Neuron (in vitro differentiated cells): ENCODE measurements around the gene DCLK2.

Experiments
- H2AFZ ChIP-seq: one replicate; pipeline ENCODE4 v1.6.1; 2013; ENCODE audit warnings: low read depth, mild to moderate bottlenecking, inconsistent platforms, low read length, moderate library complexity
- H3K27me3 ChIP-seq: one replicate; pipeline ENCODE4 v1.6.1; 2013; ENCODE audit warnings: low read length; ENCODE audit not compliant: insufficient read depth
- H3K36me3 ChIP-seq: one replicate; pipeline ENCODE4 v1.6.1; 2013; ENCODE audit warnings: low read length; ENCODE audit not compliant: insufficient read depth
- H3K4me1 ChIP-seq: one replicate; pipeline ENCODE4 v1.6.1; 2013; ENCODE audit warnings: low read length; ENCODE audit not compliant: insufficient read depth
- H3K4me3 ChIP-seq: 2 replicates; pipeline ENCODE4 v1.5.1; 2013; ENCODE audit warnings: mild to moderate bottlenecking, low read length, moderate library complexity
- H3K9me3 ChIP-seq: one replicate; pipeline ENCODE4 v1.6.1; 2013; ENCODE audit warnings: low read length

Gene DCLK2

DNA sequence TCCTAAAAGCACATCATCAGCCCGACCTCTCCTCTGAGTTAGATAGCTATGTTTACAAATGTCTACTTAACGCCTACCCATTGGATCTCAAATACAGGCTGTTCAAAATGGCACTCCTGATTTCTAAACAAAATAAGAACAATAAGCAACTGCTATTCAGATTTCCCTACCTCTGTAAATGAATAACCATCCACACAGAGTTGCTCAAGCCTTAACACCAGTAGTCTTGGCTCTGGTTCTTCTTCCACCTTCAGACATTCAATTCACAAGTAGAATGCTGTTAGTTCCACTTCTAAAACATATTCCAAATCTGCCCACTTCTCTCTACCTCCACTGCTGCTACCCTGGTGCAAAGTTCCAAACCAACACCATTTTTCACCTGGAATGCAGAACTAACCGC is 27.1 kb upstream of the DCLK2 start:
- Histone ChIP-seq H2AFZ (no peak overlapping the region), H3K4me1 (peaks cover 4% of the 10 kb centered on the region), H3K27me3 (no peaks in the 10 kb centered on the region), H3K9me3 (peaks cover 2% of the 10 kb centered on the region), H3K36me3 (no peaks in the 10 kb centered on the region), H3K4me3 (no peak overlapping the region)

GRCh38 chr4:150055467-150055866 is 22.8 kb upstream of the DCLK2 start:
- H3K9me3 ChIP-seq = peaks cover 4% of the 10 kb centered on the region
- no peaks in the 10 kb centered on the region for H3K27me3 ChIP-seq
- no peak overlapping the region for H2AFZ ChIP-seq

DNA sequence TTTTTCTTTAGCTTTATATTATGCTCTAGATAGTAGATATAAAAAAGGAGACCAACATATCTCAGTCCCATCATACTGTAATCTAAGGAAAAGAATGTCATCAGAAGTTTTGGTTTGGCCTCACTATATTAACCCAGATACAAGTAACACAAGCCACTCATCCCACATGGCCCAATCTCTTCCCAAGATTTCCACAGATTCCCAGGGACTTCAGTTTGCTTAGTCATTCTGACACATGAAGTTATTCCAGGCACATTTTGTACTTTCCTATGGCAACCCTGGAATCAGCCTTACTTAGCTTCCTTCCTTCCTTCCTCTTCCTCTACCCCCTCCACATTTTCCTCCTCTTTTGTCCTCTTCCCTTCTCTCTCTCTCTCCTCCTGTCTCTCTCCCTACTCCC is 21.7 kb upstream of the DCLK2 start:
- Histone ChIP-seq H3K27me3 (no peaks in the 10 kb centered on the region), H2AFZ (no peak overlapping the region), H3K4me3 (no peak overlapping the region), H3K9me3 (peaks cover 6% of the 10 kb centered on the region), H3K4me1 (no peaks in the 10 kb centered on the region), H3K36me3 (no peaks in the 10 kb centered on the region)

More at GRCh38 chr4:150055467-150055866, 22.8 kb upstream of the DCLK2 start:
- Histone ChIP-seq H3K36me3 (no peaks in the 10 kb centered on the region), H3K4me1 (no peaks in the 10 kb centered on the region), H3K4me3 (no peak overlapping the region)

GRCh38 chr4:150061086-150061776 is 17.0 kb upstream of the DCLK2 start:
- Histone ChIP-seq H3K27me3 (no peaks in the 10 kb centered on the region), H3K9me3 (peaks cover 3% of the 10 kb centered on the region), H3K4me1 (no peaks in the 10 kb centered on the region), H3K4me3 (no peak overlapping the region), H2AFZ (no peak overlapping the region), H3K36me3 (no peaks in the 10 kb centered on the region)

- H2AFZ ChIP-seq = no peak overlapping the region
- H3K36me3 ChIP-seq = no peaks in the 10 kb centered on the region
- H3K4me1 ChIP-seq = no peaks in the 10 kb centered on the region
- no peaks in the 10 kb centered on the region for H3K27me3 ChIP-seq
- H3K9me3 ChIP-seq = peaks cover 3% of the 10 kb centered on the region
- no peak overlapping the region for H3K4me3 ChIP-seq
These were observed 15.1 kb upstream of the DCLK2 start for GRCh38 chr4:150063128-150063527.

GRCh38 chr4:150065740-150066139 is 12.5 kb upstream of the DCLK2 start:
- H3K27me3 ChIP-seq = no peaks in the 10 kb centered on the region

DNA sequence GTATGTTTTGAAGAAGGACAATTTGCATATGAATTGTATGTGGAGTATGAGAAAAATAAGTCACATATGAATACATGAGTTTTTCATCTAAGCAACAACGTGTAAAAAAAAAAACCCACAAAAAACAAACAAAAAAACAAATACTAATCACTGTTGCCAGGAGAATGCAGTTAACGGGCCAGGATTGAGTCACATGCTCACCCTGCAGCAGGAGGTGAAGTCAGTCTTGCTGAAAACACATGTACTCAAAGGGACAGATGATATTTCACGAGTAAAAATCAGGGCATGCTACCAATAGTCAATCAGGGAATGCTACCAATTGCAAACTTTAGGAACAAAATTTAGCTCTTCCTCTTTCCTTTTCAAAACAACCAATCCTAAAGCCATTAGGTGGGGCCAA is 10.4 kb upstream of the DCLK2 start:
- H3K36me3 ChIP-seq = no peaks in the 10 kb centered on the region
- no peak overlapping the region for H2AFZ ChIP-seq
- H3K27me3 ChIP-seq = no peaks in the 10 kb centered on the region
- H3K4me1 ChIP-seq = no peaks in the 10 kb centered on the region
- no peak overlapping the region for H3K4me3 ChIP-seq
- peaks cover 1% of the 10 kb centered on the region for H3K9me3 ChIP-seq

More at GRCh38 chr4:150065740-150066139, 12.5 kb upstream of the DCLK2 start:
- Histone ChIP-seq H3K4me1 (no peaks in the 10 kb centered on the region), H3K9me3 (peaks cover 1% of the 10 kb centered on the region), H3K36me3 (no peaks in the 10 kb centered on the region), H2AFZ (no peak overlapping the region), H3K4me3 (no peak overlapping the region)

DNA sequence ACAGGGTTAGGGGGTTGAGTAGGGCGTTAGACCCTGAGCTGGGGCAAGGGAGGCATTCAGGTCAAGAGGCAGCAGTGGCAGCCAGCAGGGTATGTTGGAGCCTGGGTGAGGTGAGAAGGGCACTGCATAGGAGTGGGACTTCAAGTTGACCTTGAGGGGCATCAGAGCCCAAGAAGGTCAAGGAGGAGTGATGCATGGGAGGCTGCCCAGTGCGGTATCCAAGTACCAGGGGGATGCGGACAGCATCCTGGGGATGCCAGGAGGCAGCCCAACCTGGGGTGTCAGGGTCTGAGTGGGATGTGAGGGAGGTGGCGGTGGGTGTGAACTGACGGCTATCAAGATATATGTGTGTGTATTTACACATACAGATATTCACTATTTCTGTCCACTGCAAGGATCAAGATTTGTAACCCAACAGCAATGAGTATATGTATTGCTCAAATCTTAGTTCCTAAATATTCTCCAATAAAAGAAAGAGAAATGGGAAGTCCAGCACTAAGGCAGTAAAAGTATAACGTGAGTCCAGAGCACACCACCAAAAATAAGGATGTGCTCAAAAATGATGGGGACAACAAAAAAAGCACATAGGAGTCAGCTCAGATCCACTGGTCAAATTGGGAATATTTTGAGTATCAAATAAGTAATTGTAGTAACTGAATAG is 9.8 kb upstream of the DCLK2 start:
- no peak overlapping the region for H2AFZ ChIP-seq
- H3K36me3 ChIP-seq = no peaks in the 10 kb centered on the region
- peaks cover 1% of the 10 kb centered on the region for H3K9me3 ChIP-seq
- H3K27me3 ChIP-seq = no peaks in the 10 kb centered on the region
- H3K4me1 ChIP-seq = no peaks in the 10 kb centered on the region
- H3K4me3 ChIP-seq = no peak overlapping the region

GRCh38 chr4:150069353-150069752 is 8.9 kb upstream of the DCLK2 start:
- H2AFZ ChIP-seq = no peak overlapping the region
- H3K36me3 ChIP-seq = no peaks in the 10 kb centered on the region
- H3K4me3 ChIP-seq = no peak overlapping the region
- peaks cover 1% of the 10 kb centered on the region for H3K9me3 ChIP-seq
- H3K27me3 ChIP-seq = no peaks in the 10 kb centered on the region
- no peaks in the 10 kb centered on the region for H3K4me1 ChIP-seq

- Histone ChIP-seq H3K36me3 (no peaks in the 10 kb centered on the region), H2AFZ (no peak overlapping the region), H3K9me3 (peaks cover 1% of the 10 kb centered on the region), H3K4me3 (no peak overlapping the region), H3K27me3 (no peaks in the 10 kb centered on the region), H3K4me1 (no peaks in the 10 kb centered on the region)
These were observed 7.6 kb upstream of the DCLK2 start for GRCh38 chr4:150070464-150071170.

DNA sequence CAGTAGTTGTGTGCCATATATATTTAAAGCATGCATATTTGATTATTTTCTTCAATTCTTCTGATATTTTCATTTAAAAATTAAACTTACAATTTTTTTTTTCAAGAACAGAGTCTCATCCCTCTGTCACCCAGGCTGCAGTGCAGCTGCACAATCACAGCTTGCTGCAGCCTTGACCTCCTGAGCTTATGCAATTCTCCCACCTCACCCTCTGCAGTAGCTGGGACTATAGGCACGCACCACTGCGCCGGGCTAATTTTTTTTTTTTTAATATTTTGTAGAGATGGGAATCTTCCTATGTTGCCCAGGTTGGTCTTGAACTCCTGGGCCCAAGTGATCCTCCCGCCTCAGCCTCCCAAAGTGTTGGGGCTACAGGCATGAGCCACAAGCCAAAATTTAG is 5.8 kb upstream of the DCLK2 start:
- Histone ChIP-seq H3K9me3 (peaks cover 1% of the 10 kb centered on the region), H3K4me1 (peaks cover 4% of the 10 kb centered on the region), H3K36me3 (no peaks in the 10 kb centered on the region), H3K4me3 (no peak overlapping the region), H3K27me3 (no peaks in the 10 kb centered on the region), H2AFZ (no peak overlapping the region)

DNA sequence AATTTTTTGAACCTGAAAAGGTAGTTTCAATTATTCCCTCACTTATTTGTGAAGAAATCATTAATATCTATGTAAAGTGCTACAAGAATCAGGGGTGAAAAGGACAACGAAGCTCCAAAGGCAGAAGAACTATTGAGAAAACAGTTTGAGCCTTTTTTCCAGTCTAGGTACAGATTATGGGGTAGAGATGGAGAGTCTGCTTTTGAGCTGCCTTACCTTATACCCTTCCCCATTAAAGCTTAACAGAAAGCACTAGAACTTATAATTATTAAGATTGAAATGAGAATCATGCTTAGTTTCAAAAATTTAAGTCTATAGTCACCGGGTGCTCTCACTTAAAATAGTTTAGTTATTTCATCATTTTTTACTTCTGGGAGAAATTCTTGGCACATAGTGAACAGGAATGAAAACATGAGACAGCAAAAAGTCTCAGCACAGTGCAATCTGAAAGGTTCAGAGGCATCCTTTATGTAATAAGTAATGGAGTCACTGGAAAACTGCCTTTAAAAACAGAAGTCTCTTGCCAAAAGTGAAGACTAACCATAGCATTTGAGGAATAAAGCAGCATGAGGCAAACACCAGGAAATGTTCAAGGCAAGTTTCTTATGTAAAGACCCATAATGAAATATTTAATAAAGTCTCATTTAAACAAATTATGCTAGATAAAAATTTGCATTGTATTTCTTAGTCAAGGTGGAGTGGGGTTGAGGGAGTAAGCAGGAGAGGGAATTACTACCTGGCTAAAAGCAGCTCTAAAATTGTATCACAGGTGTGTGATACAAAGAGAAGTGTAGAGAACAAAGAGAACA is 5.1 kb upstream of the DCLK2 start:
- no peaks in the 10 kb centered on the region for H3K36me3 ChIP-seq

DNA sequence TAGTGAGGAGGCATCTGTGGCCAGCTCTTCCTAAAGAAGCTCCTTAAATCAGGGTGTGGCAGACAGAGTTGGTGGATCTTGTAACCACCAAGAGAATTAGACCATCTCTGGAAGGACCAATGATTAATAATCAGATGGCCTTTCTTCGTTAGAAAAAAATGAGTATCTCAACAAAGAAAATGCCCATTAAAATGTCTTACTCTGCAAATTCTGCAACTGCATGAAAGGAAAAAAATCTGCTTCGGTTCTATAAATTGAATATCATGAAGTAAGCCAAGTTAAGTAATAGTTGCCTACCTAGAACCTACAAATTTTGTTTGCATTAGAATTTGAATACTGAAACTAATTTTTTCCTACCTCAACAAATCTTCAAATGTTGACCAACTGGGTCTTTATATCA is 4.2 kb upstream of the DCLK2 start:
- Histone ChIP-seq H3K4me3 (no peak overlapping the region), H3K9me3 (no peaks in the 10 kb centered on the region), H3K27me3 (no peaks in the 10 kb centered on the region), H3K36me3 (no peaks in the 10 kb centered on the region), H3K4me1 (peaks cover 7% of the 10 kb centered on the region), H2AFZ (no peak overlapping the region)

More for the DNA sequence above, 5.1 kb upstream of the DCLK2 start:
- peaks cover 1% of the 10 kb centered on the region for H3K9me3 ChIP-seq
- peaks cover 7% of the 10 kb centered on the region for H3K4me1 ChIP-seq
- no peak overlapping the region for H3K4me3 ChIP-seq
- H3K27me3 ChIP-seq = no peaks in the 10 kb centered on the region
- H2AFZ ChIP-seq = no peak overlapping the region
